Upper lobe of left lung (tissue), 6 donors: ENCODE measurements around the gene DNAH8. TPM values are rescaled to one million over a fixed set of nuclear protein-coding genes. Genes with fewer than 3 reads are reported as not detected.
"Not testable (repeated sequence)": the region's sequence is repeated elsewhere in the genome, so short reads cannot be mapped to it uniquely, and the experiment has no call there.

Experiments
- ATAC-seq, 2 donors: fragments of 200-7000 bp; cut with Tn5 transposase; one replicate each; pipeline ENCODE4 v1.9.1; 2022; ENCODE audit warnings: mild to moderate bottlenecking in 2 of 2, moderate library complexity in 2 of 2; ENCODE audit not compliant: low FRiP score in 2 of 2
- DNase-seq, 2 donors: peaks; one replicate each; pipeline ENCODE4 v3.0.0-alpha.2; 2019 to 2020
- H3K27ac ChIP-seq, 4 donors: fragments of 200-600 bp; sonication (generic); one replicate each; pipeline ENCODE4 v1.5.1; 2016 to 2019
- H3K27me3 ChIP-seq, 4 donors: fragments of 200-600 bp; sonication (generic); one replicate each; pipeline ENCODE4 v1.5.1; 2017 to 2019
- H3K36me3 ChIP-seq, 4 donors: fragments of 200-600 bp; sonication (generic); one replicate each; pipeline ENCODE4 v1.5.1; 2016 to 2019
- H3K4me1 ChIP-seq, 4 donors: fragments of 200-600 bp; sonication (generic); one replicate each; pipeline ENCODE4 v1.5.1; 2018 to 2019
- H3K4me3 ChIP-seq, 4 donors: fragments of 200-600 bp; sonication (generic); one replicate each; pipeline ENCODE4 v1.5.1; 2017 to 2019; ENCODE audit warnings: mild to moderate bottlenecking in 2 of 4, moderate library complexity in 1 of 4
- H3K9me3 ChIP-seq, 4 donors: fragments of 200-600 bp; sonication (generic); one replicate each; pipeline ENCODE4 v1.5.1; 2018 to 2019
- CTCF ChIP-seq, 6 experiments: fragments of 450-650 bp in 4 of 6; fragments of 200-600 bp in 2 of 6; sonication (generic) in 2 of 6; IDR thresholded peaks; one replicate each; pipeline ENCODE4 v1.5.1; 2016 to 2019; ENCODE audit warnings: antibody characterized with exemption in 6 of 6
- EP300 ChIP-seq, 4 donors: sonication (generic); formaldehyde crosslinking; IDR thresholded peaks; one replicate each; pipeline ENCODE4 v1.5.1; 2017; ENCODE audit warnings: antibody characterized with exemption in 4 of 4, control low read depth in 2 of 4
- POLR2A ChIP-seq, 4 donors: fragments of 450-650 bp; IDR thresholded peaks; one replicate each; pipeline ENCODE4 v1.5.1; 2016 to 2017; ENCODE audit warnings: antibody characterized with exemption in 4 of 4, mild to moderate bottlenecking in 2 of 4
- POLR2AphosphoS5 ChIP-seq, 2 donors: sonication (generic); formaldehyde crosslinking; IDR thresholded peaks; one replicate each; pipeline ENCODE4 v1.5.1; 2017; ENCODE audit warnings: antibody characterized with exemption in 2 of 2
- WGBS, 2 donors: methylation state at CpG; one replicate each; pipeline ENCODE4 v1.1.5; 2017 to 2018; 5-methylcytosine and 5-hydroxymethylcytosine counted together
- total RNA-seq, 6 donors: library from RNA; depleted of rRNA in 4 of 6; stranded (reverse); fragments of >200 nt in 4 of 6; gene quantifications; one replicate each; pipeline versions ENCODE4 v1.1.0 to v1.2.1, GENCODE V29; 2016 to 2021
- donor health status: DM: no; HTN: no; CAD: no; lungs with moderate emphysema.
- donor health status: DM: no; HTN: yes; CAD: no; lungs with severe emphysema.

Gene DNAH8
- total RNA-seq, 6 donors from 2014 or later, result under 0.01 to 0.24 (median 0.15) TPM; not detected in 2

GRCh38 chr6:38865521-38866174 is 150.5 kb downstream of the DNAH8 start:
- Histone ChIP-seq H3K9me3 (no peaks in the 10 kb centered on the region), H3K36me3 (no peaks in the 10 kb centered on the region), H3K4me1 (no peaks in the 10 kb centered on the region), H3K4me3 (no peak overlapping the region), H3K27me3 (no peaks in the 10 kb centered on the region), H3K27ac (no peak overlapping the region)
- WGBS, 2 donors, result 68 to 77% methylated on average over 1 of the region's 1 CpG
- DNase-seq, result no peak
- TF ChIP-seq CTCF (IDR thresholded peaks at IDR 0.05) (no peak), POLR2A (IDR thresholded peaks at IDR 0.05) (no peak), POLR2AphosphoS5 (IDR thresholded peaks at IDR 0.05) (no peak), EP300 (IDR thresholded peaks at IDR 0.05) (no peak)
- ATAC-seq, result no peak

GRCh38 chr6:38867726-38868125 is 152.6 kb downstream of the DNAH8 start:
- no peaks in the 10 kb centered on the region for H3K4me1 ChIP-seq
- no peaks in the 10 kb centered on the region for H3K9me3 ChIP-seq
- DNase-seq (no peak), ATAC-seq (no peak)
- no peaks in the 10 kb centered on the region for H3K27me3 ChIP-seq
- WGBS, 2 donors, result 75 to 80% methylated on average over 2 of the region's 2 CpGs
- H3K36me3 ChIP-seq, result no peaks in the 10 kb centered on the region
- H3K27ac ChIP-seq, result no peak overlapping the region
- no peak for TF ChIP-seq CTCF (IDR thresholded peaks at IDR 0.05)
- TF ChIP-seq EP300 (IDR thresholded peaks at IDR 0.05), result no peak
- no peak for TF ChIP-seq POLR2AphosphoS5 (IDR thresholded peaks at IDR 0.05)
- TF ChIP-seq POLR2A (IDR thresholded peaks at IDR 0.05), result no peak
- no peak overlapping the region for H3K4me3 ChIP-seq

- Histone ChIP-seq H3K4me1 (no peaks in the 10 kb centered on the region), H3K27ac (no peak overlapping the region), H3K36me3 (no peaks in the 10 kb centered on the region), H3K9me3 (no peaks in the 10 kb centered on the region), H3K4me3 (no peak overlapping the region), H3K27me3 (no peaks in the 10 kb centered on the region)
- TF ChIP-seq CTCF (IDR thresholded peaks at IDR 0.05) (peak; percentile 73 to 83 (median 78)), POLR2A (IDR thresholded peaks at IDR 0.05) (no peak)
- peak in 1 of 2 donors; percentile 32 for DNase-seq
- 38 to 39% methylated on average over 15 of the region's 15 CpGs for WGBS, 2 donors
- ATAC-seq, result peak in 1 of 2 donors; percentile 76
Measured at GRCh38 chr6:38871741-38872568, 156.8 kb downstream of the DNAH8 start.

GRCh38 chr6:38873001-38873400 is 157.9 kb downstream of the DNAH8 start:
- no peaks in the 10 kb centered on the region for H3K36me3 ChIP-seq
- WGBS, 2 donors, result 69 to 79% methylated on average over 6 of the region's 6 CpGs
- no peak for ATAC-seq

GRCh38 chr6:38873816-38874215 is 158.7 kb downstream of the DNAH8 start:
- WGBS, 2 donors, result 81% methylated on average over 1 of the region's 1 CpG
- not testable (repeated sequence) for H3K4me1 ChIP-seq, H3K9me3 ChIP-seq, H3K27ac ChIP-seq, DNase-seq, H3K4me3 ChIP-seq, H3K36me3 ChIP-seq, H3K27me3 ChIP-seq, ATAC-seq

More at GRCh38 chr6:38873001-38873400, 157.9 kb downstream of the DNAH8 start:
- H3K27ac ChIP-seq, result no peak overlapping the region
- TF ChIP-seq POLR2A (IDR thresholded peaks at IDR 0.05) (no peak), POLR2AphosphoS5 (IDR thresholded peaks at IDR 0.05) (no peak), CTCF (IDR thresholded peaks at IDR 0.05) (no peak), EP300 (IDR thresholded peaks at IDR 0.05) (no peak)
- no peaks in the 10 kb centered on the region for H3K4me1 ChIP-seq
- H3K4me3 ChIP-seq, result no peak overlapping the region
- no peaks in the 10 kb centered on the region for H3K27me3 ChIP-seq
- H3K9me3 ChIP-seq, result no peaks in the 10 kb centered on the region
- no peak for DNase-seq
